ENCODE results near the gene BAIAP2L1.

DNA sequence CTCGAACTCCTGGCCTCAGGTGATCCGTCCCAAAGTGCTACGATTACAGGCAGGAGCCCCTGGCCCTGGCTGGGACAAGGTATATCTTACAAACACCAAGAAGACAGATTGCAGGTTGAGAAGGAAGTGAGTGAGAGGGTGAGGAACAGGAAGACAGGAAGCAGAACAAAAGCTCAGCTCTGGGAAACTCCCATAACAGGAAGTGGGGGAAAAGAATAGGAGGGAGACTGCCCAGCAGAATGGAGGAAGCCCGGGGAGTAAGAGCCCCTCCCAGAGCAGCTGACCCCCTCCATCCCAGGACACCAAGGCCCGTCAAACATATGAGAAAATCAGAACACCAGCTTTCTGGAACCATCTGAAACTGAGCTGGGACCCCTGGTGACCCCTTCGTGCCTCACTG is 151.8 kb downstream of the BAIAP2L1 start:
- TF ChIP-seq CTCF (IDR thresholded peaks at IDR 0.05) (no peak), POLR2A (IDR thresholded peaks at IDR 0.05) (no peak)

Data from adrenal gland (tissue), 5 donors.